ENCODE results near the gene OR6S1.

Gene OR6S1

DNA sequence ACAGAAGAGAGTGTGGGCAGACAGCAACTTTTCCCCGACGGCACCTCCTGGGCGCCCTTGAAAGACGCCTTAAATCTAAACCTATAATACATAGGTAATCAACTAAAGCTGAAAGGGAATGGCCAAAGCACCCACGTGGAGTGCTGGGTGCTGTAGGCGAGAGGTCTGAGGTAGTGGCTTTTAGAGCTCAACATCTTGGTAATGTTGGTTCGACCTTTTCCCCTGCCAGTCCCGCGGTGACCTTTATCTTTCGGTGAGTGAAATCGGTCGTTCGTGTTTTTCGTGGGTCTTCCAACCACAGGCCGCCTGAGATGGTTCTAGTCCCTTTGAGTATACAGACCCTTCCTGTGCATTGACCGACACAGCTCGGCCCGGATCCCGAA, 9.1 kb downstream of the OR6S1 start:
- DNase-seq (ENCODE audit: low spot score) = no peak
- TF ChIP-seq, protein P1, sequence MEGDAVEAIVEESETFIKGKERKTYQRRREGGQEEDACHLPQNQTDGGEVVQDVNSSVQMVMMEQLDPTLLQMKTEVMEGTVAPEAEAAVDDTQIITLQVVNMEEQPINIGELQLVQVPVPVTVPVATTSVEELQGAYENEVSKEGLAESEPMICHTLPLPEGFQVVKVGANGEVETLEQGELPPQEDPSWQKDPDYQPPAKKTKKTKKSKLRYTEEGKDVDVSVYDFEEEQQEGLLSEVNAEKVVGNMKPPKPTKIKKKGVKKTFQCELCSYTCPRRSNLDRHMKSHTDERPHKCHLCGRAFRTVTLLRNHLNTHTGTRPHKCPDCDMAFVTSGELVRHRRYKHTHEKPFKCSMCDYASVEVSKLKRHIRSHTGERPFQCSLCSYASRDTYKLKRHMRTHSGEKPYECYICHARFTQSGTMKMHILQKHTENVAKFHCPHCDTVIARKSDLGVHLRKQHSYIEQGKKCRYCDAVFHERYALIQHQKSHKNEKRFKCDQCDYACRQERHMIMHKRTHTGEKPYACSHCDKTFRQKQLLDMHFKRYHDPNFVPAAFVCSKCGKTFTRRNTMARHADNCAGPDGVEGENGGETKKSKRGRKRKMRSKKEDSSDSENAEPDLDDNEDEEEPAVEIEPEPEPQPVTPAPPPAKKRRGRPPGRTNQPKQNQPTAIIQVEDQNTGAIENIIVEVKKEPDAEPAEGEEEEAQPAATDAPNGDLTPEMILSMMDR (IDR thresholded peaks at IDR 0.05; ENCODE audit: borderline replicate concordance, control extremely low read depth, extremely low read depth, insufficient read depth, missing control alignments) = no peak
- in situ Hi-C loops (cut with MboI; ENCODE audit: low sequenced_read_pairs, unreplicated experiment) = loop anchor here (10.0 kb wide), 1 partner anchor 52 kb away; the partner anchor contains the start of genes ANG and RNASE4

DNA sequence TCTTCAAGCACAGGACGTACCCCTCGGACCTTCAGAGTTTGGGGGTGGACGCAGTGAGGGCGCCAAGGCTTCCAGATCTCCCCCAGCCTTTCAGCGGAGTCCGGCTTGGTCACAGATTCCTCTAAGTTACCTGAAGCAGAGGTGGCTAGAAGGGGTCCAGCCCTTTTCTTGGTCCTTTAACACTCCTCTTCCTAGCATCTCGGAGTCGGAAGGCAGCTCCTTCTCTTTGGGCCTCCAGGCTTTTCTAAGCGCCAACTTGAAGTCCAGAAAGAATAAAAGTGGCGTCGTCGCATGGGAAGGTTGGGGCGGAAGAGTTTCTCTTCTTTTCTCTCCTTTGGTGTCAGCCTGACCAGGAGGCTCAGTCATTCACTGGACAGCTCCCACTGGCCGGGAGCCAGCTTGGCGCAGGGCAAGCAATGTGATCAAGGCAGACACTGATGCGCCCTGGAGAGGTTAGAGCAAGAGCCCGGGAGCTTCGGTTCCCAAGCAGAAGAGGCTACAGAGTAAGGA, 9.6 kb downstream of the OR6S1 start:
- no peak for DNase-seq (ENCODE audit: low spot score)
- in situ Hi-C loops (cut with MboI; ENCODE audit: low sequenced_read_pairs, unreplicated experiment) = loop anchor here (10.0 kb wide), 1 partner anchor 53 kb away; the partner anchor contains the start of genes ANG and RNASE4
- TF ChIP-seq, protein P1 (IDR thresholded peaks at IDR 0.05; ENCODE audit: borderline replicate concordance, control extremely low read depth, extremely low read depth, insufficient read depth, missing control alignments) = no peak

DNA sequence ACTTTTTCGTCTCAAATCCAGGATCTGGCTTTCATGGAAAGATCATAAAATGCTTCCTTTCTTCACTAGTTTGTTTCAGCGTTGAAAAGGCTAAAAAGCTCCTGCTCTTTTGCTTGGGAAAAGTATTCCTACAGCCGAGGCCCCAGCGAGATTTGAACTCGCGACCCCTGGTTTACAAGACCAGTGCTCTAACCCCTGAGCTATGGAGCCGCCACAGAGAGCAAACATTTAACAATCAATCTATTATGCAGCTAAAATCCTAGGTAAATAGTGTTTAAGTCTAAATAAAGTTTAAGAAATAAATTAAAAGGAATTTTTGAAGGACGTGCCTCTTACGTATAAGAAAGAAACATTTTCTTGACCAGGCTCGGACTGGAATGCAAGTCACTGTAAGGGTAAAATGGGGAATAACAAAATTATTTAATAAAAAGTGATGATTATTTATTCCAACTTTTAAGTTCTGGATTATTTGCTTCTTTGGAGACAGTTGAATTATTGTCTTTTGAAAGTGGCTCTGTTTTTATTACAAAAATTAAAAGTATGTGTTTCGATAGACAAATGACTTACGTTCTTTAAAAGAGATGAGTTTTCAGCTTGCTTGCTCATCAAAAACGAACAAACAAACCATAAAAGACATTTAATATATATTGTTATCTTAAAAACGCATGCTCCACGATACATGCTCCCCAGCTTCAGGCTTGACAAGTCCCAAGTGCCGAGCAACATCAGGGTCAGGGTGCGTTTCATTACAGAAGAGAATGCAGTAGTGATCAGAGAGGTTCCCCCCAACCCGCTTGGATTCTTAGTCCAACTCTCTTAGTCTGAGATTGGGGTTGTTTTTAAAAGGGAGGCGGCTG, 10.2 kb downstream of the OR6S1 start:
- in situ Hi-C loops (cut with MboI; ENCODE audit: low sequenced_read_pairs, unreplicated experiment) = loop anchor here (10.0 kb wide), 1 partner anchor 54 kb away; the partner anchor contains the start of genes ANG and RNASE4

DNA sequence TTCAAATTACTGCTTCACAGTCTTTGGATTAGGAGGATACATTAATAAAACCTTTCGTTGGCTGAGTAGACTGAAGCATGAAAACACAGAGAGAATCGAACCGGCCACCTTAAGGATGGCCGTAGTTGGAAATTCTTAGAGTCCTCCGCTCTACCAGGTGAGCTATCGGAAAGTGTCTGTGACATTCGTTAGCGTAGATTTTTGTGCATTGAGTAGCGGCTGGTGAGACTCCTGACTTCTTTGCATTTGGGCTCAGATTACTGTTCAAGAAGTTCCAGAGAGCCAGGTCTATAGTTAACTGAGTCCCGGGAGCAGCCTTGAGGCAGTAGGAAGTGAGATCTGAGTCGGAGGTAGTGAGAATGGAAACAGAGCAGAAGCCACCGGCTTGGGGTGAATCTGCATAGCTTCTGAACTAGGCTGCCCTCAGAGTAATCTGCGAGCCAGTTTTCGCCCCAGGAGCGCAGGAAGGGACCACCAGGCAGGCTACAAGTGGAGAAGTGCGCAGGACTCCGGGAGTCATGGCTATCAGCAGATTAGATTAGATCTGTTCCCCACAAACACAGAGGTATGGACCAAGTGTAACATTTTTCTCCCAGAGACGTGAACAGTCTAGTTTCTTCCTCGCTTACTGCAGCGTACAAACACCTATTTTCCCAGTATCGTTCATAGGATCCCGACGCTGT, 11.0 kb downstream of the OR6S1 start:
- in situ Hi-C loops (cut with MboI; ENCODE audit: low sequenced_read_pairs, unreplicated experiment) = loop anchor here (10.0 kb wide), 1 partner anchor 54 kb away; the partner anchor contains the start of genes ANG and RNASE4
- DNase-seq (ENCODE audit: low spot score) = no peak

More for the DNA sequence above, 10.2 kb downstream of the OR6S1 start:
- no peak for DNase-seq (ENCODE audit: low spot score)
- TF ChIP-seq, protein P1 (IDR thresholded peaks at IDR 0.05; ENCODE audit: borderline replicate concordance, control extremely low read depth, extremely low read depth, insufficient read depth, missing control alignments) = no peak

DNA sequence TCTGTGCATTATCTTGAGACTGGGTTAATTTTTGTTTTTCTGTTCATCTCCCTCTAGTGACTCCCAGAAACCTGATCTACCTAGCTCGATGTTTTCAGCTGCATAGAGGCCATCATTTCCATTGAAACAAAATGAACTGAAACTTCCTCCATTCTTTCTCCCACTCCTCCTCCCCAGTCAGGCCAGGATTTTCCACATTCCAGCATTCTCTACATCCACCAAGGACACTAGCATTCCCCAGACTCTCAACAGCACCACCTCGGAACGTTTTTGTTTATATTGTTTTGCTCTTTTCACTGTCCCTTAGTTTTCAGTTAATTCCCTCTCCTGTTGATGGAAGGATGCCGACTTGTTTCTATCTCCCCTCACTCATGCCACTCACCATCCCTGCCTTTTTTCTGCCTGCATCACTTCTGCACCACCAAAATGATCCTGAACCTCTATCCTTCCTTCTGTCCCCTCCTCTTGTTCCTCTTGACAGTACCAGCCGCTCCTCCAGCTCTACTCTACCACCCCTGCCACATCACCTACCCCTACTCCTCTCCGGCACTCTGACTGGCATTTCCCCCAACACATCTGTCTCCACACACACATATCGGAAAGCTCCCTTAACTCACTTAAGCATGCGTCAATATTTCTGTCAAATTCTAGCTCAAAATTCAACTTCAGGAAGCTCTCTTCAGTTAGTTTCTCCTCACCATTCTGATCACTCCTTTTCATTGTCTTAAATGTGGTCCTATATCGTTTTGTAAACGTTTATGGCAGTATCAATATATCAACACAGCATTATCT, 13.2 kb downstream of the OR6S1 start:
- TF ChIP-seq, protein P1 (IDR thresholded peaks at IDR 0.05; ENCODE audit: borderline replicate concordance, control extremely low read depth, extremely low read depth, insufficient read depth, missing control alignments) = no peak
- in situ Hi-C loops (cut with MboI; ENCODE audit: low sequenced_read_pairs, unreplicated experiment) = no loop called here
- DNase-seq (ENCODE audit: low spot score) = no peak

More for the DNA sequence above, 11.0 kb downstream of the OR6S1 start:
- TF ChIP-seq, protein P1 (IDR thresholded peaks at IDR 0.05; ENCODE audit: borderline replicate concordance, control extremely low read depth, extremely low read depth, insufficient read depth, missing control alignments) = no peak
